Body of pancreas (tissue), 4 donors: ENCODE data around the gene PDS5A.

Source experiments
- CTCF ChIP-seq, 7 experiments: fragments of 450-650 bp in 4 of 7; fragments of 200-600 bp in 3 of 7; sonication (generic) in 3 of 7; IDR thresholded peaks; one replicate each; pipeline ENCODE4 v1.5.1; 2016 to 2019; ENCODE audit warnings: antibody characterized with exemption in 7 of 7
- POLR2A ChIP-seq, 3 donors: fragments of 450-650 bp; IDR thresholded peaks; one replicate each; pipeline ENCODE4 v1.6.1; 2016; ENCODE audit warnings: antibody characterized with exemption in 3 of 3, mild to moderate bottlenecking in 2 of 3

DNA sequence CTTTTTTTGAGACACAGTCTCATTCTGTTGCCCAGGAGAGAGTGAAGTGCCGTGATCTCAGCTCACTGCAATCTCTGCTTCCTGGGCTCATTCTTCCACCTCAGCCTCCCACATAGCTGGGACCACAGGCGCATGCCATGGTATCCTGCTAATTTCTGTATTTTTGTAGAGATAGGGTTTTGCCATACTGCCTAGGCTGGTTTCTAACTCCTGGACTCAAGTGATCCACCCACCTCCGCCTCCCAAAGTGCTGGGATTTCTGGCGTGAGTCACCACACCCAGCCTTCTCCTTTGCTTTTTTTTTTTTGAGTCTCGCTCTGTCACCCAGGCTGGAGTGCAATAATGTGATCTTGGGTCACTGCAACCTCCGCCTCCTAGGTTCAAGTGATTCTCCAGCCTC, 94.1 kb downstream of the PDS5A start:
- TF ChIP-seq CTCF (IDR thresholded peaks at IDR 0.05) (no peak), POLR2A (IDR thresholded peaks at IDR 0.05) (no peak)
